SH-SY5Y (cell line): ENCODE data around the gene CD79A.

ENCODE experiments used
- GATA2 ChIP-seq: IDR thresholded peaks from 2 replicates; pipeline ENCODE4 v1.6.1; 2011; ENCODE audit warnings: mild to moderate bottlenecking, low read depth, low read length
- GATA3 ChIP-seq: IDR thresholded peaks from 2 replicates; pipeline ENCODE4 v1.6.1; 2011; ENCODE audit warnings: low read depth, mild to moderate bottlenecking, low read length, moderate library complexity

DNA sequence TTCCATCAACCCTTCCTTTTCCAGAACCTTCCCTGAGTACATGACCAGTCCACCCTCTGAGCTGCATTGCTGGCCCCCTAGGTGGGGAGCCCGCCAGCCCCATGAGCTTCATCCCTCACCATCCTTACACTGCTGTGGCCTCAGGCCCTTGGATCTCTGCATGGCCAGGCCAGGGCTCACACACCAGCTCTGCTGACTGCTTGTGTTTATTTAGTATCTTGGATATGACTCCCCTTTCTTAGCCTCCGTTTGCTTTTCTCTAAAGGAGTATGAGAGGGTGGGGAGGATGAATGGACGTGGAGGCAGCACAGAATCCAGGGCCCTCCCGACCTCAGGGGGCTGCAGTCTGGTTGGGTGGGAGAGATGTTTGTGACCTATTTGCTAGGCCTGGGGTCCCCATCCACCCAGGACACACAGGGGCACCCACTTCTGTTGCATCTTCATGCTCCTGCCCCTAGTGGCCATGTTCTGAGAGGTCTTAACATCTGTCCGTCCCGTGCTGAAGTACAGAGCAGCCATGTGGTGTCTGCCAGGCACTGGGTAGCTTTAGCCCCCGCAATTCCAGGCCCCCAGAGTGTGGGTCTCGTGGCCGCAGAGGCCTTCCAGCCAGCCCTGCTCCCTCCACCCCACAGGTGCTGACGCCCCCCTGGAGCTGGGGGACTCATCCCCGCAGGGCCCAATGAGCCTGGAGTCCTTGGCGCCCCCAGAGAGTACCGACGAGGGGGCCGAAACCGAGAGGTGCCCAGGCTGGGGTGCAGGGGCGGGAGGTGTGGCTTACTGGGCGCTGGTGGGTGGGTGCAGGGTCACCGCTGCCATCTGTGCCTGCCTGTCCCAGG is 18.9 kb downstream of the CD79A start:
- TF ChIP-seq GATA2: no peak
- TF ChIP-seq GATA3: no peak
